Measurements from ENCODE around the gene MBOAT7.

GRCh38 chr19:54231077-54231931 lies 41.9 kb upstream of the MBOAT7 start:
- TF ChIP-seq CTCF (IDR thresholded peaks at IDR 0.05) (peak in 5 of 7 experiments; percentile 81 to 90 (median 90)), EP300 (IDR thresholded peaks at IDR 0.05) (no peak), POLR2A (IDR thresholded peaks at IDR 0.05) (no peak)

Data from stomach (tissue), 4 donors.